ENCODE results near the gene SLC2A5. TPM values are rescaled to one million over a fixed set of nuclear protein-coding genes. Genes with fewer than 3 reads are reported as not detected.

The SLC2A5 gene
- total RNA-seq, 1 experiment from 2014 or later, result not detected

DNA sequence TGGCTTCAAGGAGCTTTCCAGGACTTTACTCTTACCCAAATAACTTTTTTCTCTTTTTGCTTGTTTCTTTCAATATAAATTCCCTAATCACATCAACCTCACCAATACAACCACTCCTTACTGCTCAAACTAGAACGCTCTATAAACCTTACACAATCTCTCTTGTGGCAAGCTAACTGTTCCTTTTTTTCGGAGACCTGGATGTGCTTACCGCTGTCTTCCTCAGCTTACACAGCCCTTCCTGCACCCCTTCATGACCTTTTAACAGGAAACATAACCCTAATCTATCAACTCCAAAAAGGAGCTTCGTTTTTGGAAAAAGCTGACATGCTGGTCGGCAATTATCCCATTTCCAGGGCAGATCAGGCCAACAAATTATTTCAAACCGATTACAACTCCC is 24.1 kb upstream of the SLC2A5 start:
- H3K36me3 ChIP-seq (ENCODE audit: low read depth, low read length), result no peaks in the 10 kb centered on the region
- intact Hi-C loops (cut with micrococcal nuclease), result no loop called here
- H3K27ac ChIP-seq (ENCODE audit: low read length), result no peak overlapping the region
- H3K4me1 ChIP-seq (ENCODE audit: insufficient read depth, low read length), result no peaks in the 10 kb centered on the region
- no peaks in the 10 kb centered on the region for H3K9me2 ChIP-seq (replicated peaks; ENCODE audit: low read length)
- CTCF ChIA-PET, result no interaction called here
- H3K9me3 ChIP-seq (ENCODE audit: low read length), result no peaks in the 10 kb centered on the region
- H3K79me2 ChIP-seq (ENCODE audit: low read length), result no peaks in the 10 kb centered on the region
- no peak overlapping the region for H3K9ac ChIP-seq (ENCODE audit: low read length)
- H3F3A ChIP-seq (ENCODE audit: low read length, unreplicated experiment), result no peaks in the 10 kb centered on the region
- ATAC-seq, result no peak
- no TSS peak for BruUV-seq (replicated peaks)
- POLR2A ChIA-PET (ENCODE audit: unreplicated experiment), result no interaction called here
- no peak overlapping the region for H3K4me2 ChIP-seq (ENCODE audit: low read length)
- no peak for DNase-seq
- no peak overlapping the region for H2AFZ ChIP-seq (ENCODE audit: low read length)
- TF ChIP-seq EZH2phosphoT487 (IDR thresholded peaks at IDR 0.05; ENCODE audit: borderline replicate concordance, low read length) (no peak), EZH2 (IDR thresholded peaks at IDR 0.05; ENCODE audit: low read length, unreplicated experiment) (no peak)
- TF ChIP-seq, protein P1, sequence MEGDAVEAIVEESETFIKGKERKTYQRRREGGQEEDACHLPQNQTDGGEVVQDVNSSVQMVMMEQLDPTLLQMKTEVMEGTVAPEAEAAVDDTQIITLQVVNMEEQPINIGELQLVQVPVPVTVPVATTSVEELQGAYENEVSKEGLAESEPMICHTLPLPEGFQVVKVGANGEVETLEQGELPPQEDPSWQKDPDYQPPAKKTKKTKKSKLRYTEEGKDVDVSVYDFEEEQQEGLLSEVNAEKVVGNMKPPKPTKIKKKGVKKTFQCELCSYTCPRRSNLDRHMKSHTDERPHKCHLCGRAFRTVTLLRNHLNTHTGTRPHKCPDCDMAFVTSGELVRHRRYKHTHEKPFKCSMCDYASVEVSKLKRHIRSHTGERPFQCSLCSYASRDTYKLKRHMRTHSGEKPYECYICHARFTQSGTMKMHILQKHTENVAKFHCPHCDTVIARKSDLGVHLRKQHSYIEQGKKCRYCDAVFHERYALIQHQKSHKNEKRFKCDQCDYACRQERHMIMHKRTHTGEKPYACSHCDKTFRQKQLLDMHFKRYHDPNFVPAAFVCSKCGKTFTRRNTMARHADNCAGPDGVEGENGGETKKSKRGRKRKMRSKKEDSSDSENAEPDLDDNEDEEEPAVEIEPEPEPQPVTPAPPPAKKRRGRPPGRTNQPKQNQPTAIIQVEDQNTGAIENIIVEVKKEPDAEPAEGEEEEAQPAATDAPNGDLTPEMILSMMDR (conservative IDR thresholded peaks at IDR 0.05; ENCODE audit: low read depth, low read length), result no peak
- H3K4me3 ChIP-seq (ENCODE audit: low read length), result no peak overlapping the region
- H3K27me3 ChIP-seq (ENCODE audit: low read length), result peaks cover 25% of the 10 kb centered on the region
- H4K20me1 ChIP-seq (ENCODE audit: low read length), result no peaks in the 10 kb centered on the region

DNA sequence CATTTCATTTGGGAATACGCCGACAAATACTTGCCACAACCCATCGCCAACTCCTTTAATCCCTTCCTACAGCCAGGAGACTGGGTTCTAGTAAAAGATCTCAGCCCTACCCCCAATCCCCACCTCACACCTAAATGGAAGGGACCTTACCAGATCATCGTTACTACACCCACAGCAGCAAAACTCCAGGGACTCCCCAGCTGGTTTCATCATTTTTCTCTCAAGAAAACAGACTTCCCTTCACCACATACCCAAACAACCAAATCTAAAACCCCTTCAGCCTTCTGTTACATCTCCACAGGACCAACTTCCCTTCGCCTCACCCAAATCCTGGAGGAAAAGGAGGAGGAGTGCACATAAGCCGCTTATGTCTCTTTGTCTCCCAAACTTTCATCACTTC is 23.7 kb upstream of the SLC2A5 start:
- DNase-seq (no peak), ATAC-seq (no peak)
- BruUV-seq (replicated peaks), result no TSS peak
- no peaks in the 10 kb centered on the region for H3K9me2 ChIP-seq (replicated peaks; ENCODE audit: low read length)
- no peak overlapping the region for H3K27ac ChIP-seq (ENCODE audit: low read length)
- intact Hi-C loops (cut with micrococcal nuclease), result no loop called here
- POLR2A ChIA-PET (ENCODE audit: unreplicated experiment), result no interaction called here
- H3K9me3 ChIP-seq (ENCODE audit: low read length), result no peaks in the 10 kb centered on the region
- H2AFZ ChIP-seq (ENCODE audit: low read length), result no peak overlapping the region
- TF ChIP-seq, protein P1 (conservative IDR thresholded peaks at IDR 0.05; ENCODE audit: low read depth, low read length), result no peak
- TF ChIP-seq EZH2phosphoT487 (IDR thresholded peaks at IDR 0.05; ENCODE audit: borderline replicate concordance, low read length), result no peak
- no peak for TF ChIP-seq EZH2 (IDR thresholded peaks at IDR 0.05; ENCODE audit: low read length, unreplicated experiment)
- no peaks in the 10 kb centered on the region for H3F3A ChIP-seq (ENCODE audit: low read length, unreplicated experiment)
- H3K36me3 ChIP-seq (ENCODE audit: low read depth, low read length), result no peaks in the 10 kb centered on the region
- H4K20me1 ChIP-seq (ENCODE audit: low read length), result no peaks in the 10 kb centered on the region
- H3K4me2 ChIP-seq (ENCODE audit: low read length), result no peak overlapping the region
- H3K9ac ChIP-seq (ENCODE audit: low read length), result no peak overlapping the region
- H3K27me3 ChIP-seq (ENCODE audit: low read length), result peaks cover 25% of the 10 kb centered on the region
- H3K4me1 ChIP-seq (ENCODE audit: insufficient read depth, low read length), result no peaks in the 10 kb centered on the region
- CTCF ChIA-PET, result no interaction called here
- H3K4me3 ChIP-seq (ENCODE audit: low read length), result no peak overlapping the region
- H3K79me2 ChIP-seq (ENCODE audit: low read length), result no peaks in the 10 kb centered on the region

DNA sequence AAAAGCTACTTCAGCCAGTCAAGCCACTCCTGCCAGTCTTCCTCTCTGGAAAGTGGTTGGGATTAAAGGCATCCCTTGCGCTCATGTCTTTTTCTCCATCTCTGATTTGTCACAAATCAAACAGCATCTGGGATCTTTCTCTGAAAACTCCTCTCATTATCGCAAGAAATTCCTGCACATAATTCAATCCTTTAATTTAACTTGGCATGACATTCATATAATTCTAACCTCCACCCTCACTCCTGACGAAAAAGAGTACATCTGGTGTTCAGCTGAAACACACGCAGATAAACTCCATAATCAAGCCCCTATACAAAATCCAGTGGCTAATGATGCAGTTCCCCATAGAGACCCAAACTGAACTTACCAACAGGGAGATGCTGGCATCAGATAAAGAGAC is 19.4 kb upstream of the SLC2A5 start:
- no peak overlapping the region for H2AFZ ChIP-seq (ENCODE audit: low read length)
- no peaks in the 10 kb centered on the region for H3K9me2 ChIP-seq (replicated peaks; ENCODE audit: low read length)
- H3K4me2 ChIP-seq (ENCODE audit: low read length), result no peak overlapping the region
- H3F3A ChIP-seq (ENCODE audit: low read length, unreplicated experiment), result no peaks in the 10 kb centered on the region
- no peak overlapping the region for H3K9ac ChIP-seq (ENCODE audit: low read length)
- H3K4me1 ChIP-seq (ENCODE audit: insufficient read depth, low read length), result 0 out of 2 replicates have a peak, but pooled peaks cover 5% of the 10 kb centered on the region
- TF ChIP-seq EZH2phosphoT487 (IDR thresholded peaks at IDR 0.05; ENCODE audit: borderline replicate concordance, low read length) (no peak), EZH2 (IDR thresholded peaks at IDR 0.05; ENCODE audit: low read length, unreplicated experiment) (no peak)
- TF ChIP-seq, protein P1 (conservative IDR thresholded peaks at IDR 0.05; ENCODE audit: low read depth, low read length), result no peak
- no peak overlapping the region for H3K27ac ChIP-seq (ENCODE audit: low read length)
- ChIA-PET CTCF (no interaction called here), POLR2A (ENCODE audit: unreplicated experiment) (no interaction called here)
- H3K4me3 ChIP-seq (ENCODE audit: low read length), result no peak overlapping the region
- no peak for DNase-seq
- H3K27me3 ChIP-seq (ENCODE audit: low read length), result peaks cover 28% of the 10 kb centered on the region
- H3K36me3 ChIP-seq (ENCODE audit: low read depth, low read length), result no peaks in the 10 kb centered on the region
- no peak for ATAC-seq
- intact Hi-C loops (cut with micrococcal nuclease), result no loop called here
- no TSS peak for BruUV-seq (replicated peaks)
- no peaks in the 10 kb centered on the region for H3K9me3 ChIP-seq (ENCODE audit: low read length)
- H4K20me1 ChIP-seq (ENCODE audit: low read length), result no peaks in the 10 kb centered on the region
- no peaks in the 10 kb centered on the region for H3K79me2 ChIP-seq (ENCODE audit: low read length)

Data from PC-3 (cell line).